K562 (cell line): ENCODE measurements around the gene TRMT1. TPM values are rescaled to one million over a fixed set of nuclear protein-coding genes. Genes with fewer than 3 reads are reported as not detected.

ENCODE experiments used
- ATAC-seq: fragments of 200-7000 bp; cut with Tn5 transposase; 3 replicates; pipeline ENCODE4 v1.9.1; 2020; ENCODE audit warnings: moderate library complexity
- BruUV-seq: library from RNA; stranded (reverse); fragments of 400-500 nt; replicated peaks from 2 replicates; lab custom pipeline; 2021; lab: Mats Ljungman, UMichigan
- CTCF ChIA-PET: fragments of 300-600 bp; formaldehyde crosslinking; extraction: SDS; loops from one replicate; lab custom pipeline; 2021; ENCODE audit warnings: low intra/inter-chr PET ratio; lab: Yijun Ruan, JAX
- POLR2A ChIA-PET: fragments of 300-600, 350-650 bp; sonication (Branson Sonifier 250); formaldehyde crosslinking; extraction: SDS; loops from one replicate; lab custom pipeline; 2021; ENCODE audit warnings: antibody characterized with exemption, inconsistent platforms; lab: Yijun Ruan, JAX
- DNase-seq, 4 experiments: peaks; one replicate each; pipeline versions ENCODE4 v3.0.0 to v3.0.0-alpha.2; 2011 to 2018; ENCODE audit warnings: low spot score in 3 of 4, mixed read lengths in 3 of 4; ENCODE audit errors: extremely low read depth in 1 of 4
- FAIRE-seq: peaks from 2 replicates; lab custom pipeline; 2011; peaks lifted over from hg19 to GRCh38; lab: Jason Lieb, UNC
- H2AFZ ChIP-seq: 2 replicates; pipeline ENCODE4 v1.6.0; 2011; ENCODE audit warnings: low read depth, low read length, control low read depth, inconsistent platforms
- H3K27ac ChIP-seq: fragments of 200-600 bp; 3 replicates; pipeline ENCODE4 v1.8.0; 2011; ENCODE audit warnings: low read depth, mild to moderate bottlenecking, control low read depth, inconsistent platforms, low read length, moderate library complexity, mixed read lengths; ENCODE audit errors: extremely low read depth
- H3K27me3 ChIP-seq, 2 experiments: fragments of 300-600 bp in 1 of 2; 2 replicates in 1 of 2; 3 replicates in 1 of 2; pipeline versions ENCODE4 v1.6.0 to v1.8.0; 2011; ENCODE audit warnings: inconsistent platforms in 2 of 2, low read length in 2 of 2, mild to moderate bottlenecking in 1 of 2, mixed read lengths in 1 of 2, moderate library complexity in 1 of 2; ENCODE audit not compliant: control insufficient read depth in 2 of 2, insufficient read depth in 2 of 2
- H3K36me3 ChIP-seq: fragments of 300-600 bp; 3 replicates; pipeline ENCODE4 v1.8.0; 2011; ENCODE audit warnings: mild to moderate bottlenecking, low read length, inconsistent platforms; ENCODE audit not compliant: control insufficient read depth, insufficient read depth
- H3K4me1 ChIP-seq, 2 experiments: fragments of 200-600 bp in 1 of 2; replicated peaks in 1 of 2; 2 replicates in 1 of 2; 3 replicates in 1 of 2; pipeline versions ENCODE4 v1.5.1 to v1.8.0; 2011; ENCODE audit warnings: inconsistent platforms in 2 of 2, low read length in 2 of 2, mild to moderate bottlenecking in 1 of 2, mixed read lengths in 1 of 2, moderate library complexity in 1 of 2; ENCODE audit not compliant: control insufficient read depth in 2 of 2, insufficient read depth in 2 of 2
- H3K4me2 ChIP-seq: 2 replicates; pipeline ENCODE4 v1.6.1; 2011; ENCODE audit warnings: low read length, control low read depth, inconsistent platforms, mixed read lengths; ENCODE audit not compliant: insufficient read depth
- H3K4me3 ChIP-seq: fragments of 200-600 bp; sonication (generic), shearing (Covaris generic); 2 replicates; pipeline ENCODE4 v1.5.1; 2016; ENCODE audit warnings: control low read depth, inconsistent platforms
- H3K79me2 ChIP-seq: fragments of 200-600 bp; 3 replicates; pipeline ENCODE4 v1.8.0; 2011; ENCODE audit warnings: low read length, inconsistent platforms; ENCODE audit not compliant: control insufficient read depth, insufficient read depth
- H3K9ac ChIP-seq, 2 experiments: 2 replicates each; pipeline versions ENCODE4 v1.6.0 to v1.6.1; 2011; ENCODE audit warnings: low read depth in 2 of 2, low read length in 2 of 2, control low read depth in 1 of 2, inconsistent platforms in 1 of 2, mild to moderate bottlenecking in 1 of 2, mixed read lengths in 1 of 2; ENCODE audit not compliant: insufficient read depth in 1 of 2
- H3K9me1 ChIP-seq: one replicate; pipeline ENCODE4 v1.6.0; 2011; ENCODE audit warnings: inconsistent platforms, mild to moderate bottlenecking, low read length, moderate library complexity; ENCODE audit not compliant: control insufficient read depth, insufficient read depth
- H3K9me3 ChIP-seq: replicated peaks from 2 replicates; pipeline ENCODE4 v1.5.1; 2011; ENCODE audit warnings: low read depth, low read length, inconsistent platforms; ENCODE audit not compliant: control insufficient read depth, insufficient read depth
- H4K20me1 ChIP-seq: replicated peaks from 2 replicates; pipeline ENCODE4 v1.6.1; 2011; ENCODE audit warnings: low read length, inconsistent platforms, mixed read lengths; ENCODE audit not compliant: control insufficient read depth, insufficient read depth
- BRD4 ChIP-seq: fragments of 200-600 bp; sonication (generic); IDR thresholded peaks from 2 replicates; pipeline ENCODE4 v1.6.1; 2017; ENCODE audit warnings: inconsistent platforms
- CBX5 ChIP-seq: IDR thresholded peaks from 2 replicates; pipeline ENCODE4 v1.6.1; 2014; ENCODE audit warnings: low read depth, borderline replicate concordance
- FIP1L1 ChIP-seq: fragments of 200-400 bp; formaldehyde crosslinking; IDR thresholded peaks from 2 replicates; pipeline ENCODE4 v1.6.1; 2018; ENCODE audit warnings: mild to moderate bottlenecking, low read depth, low read length; ENCODE audit not compliant: poor library complexity, severe bottlenecking
- KDM4B ChIP-seq, 2 experiments: fragments of 450-650 bp in 1 of 2; sonication (generic) in 1 of 2; IDR thresholded peaks; 2 replicates each; pipeline ENCODE4 v1.6.1; 2016 to 2017; ENCODE audit warnings: borderline replicate concordance in 2 of 2, antibody characterized with exemption in 1 of 2, low read depth in 1 of 2, mild to moderate bottlenecking in 1 of 2
- MED1 ChIP-seq: sonication (generic); formaldehyde crosslinking; IDR thresholded peaks from 2 replicates; pipeline ENCODE4 v1.8.1; 2023; ENCODE audit warnings: missing genetic modification reagents, borderline replicate concordance
- MEF2A ChIP-seq: IDR thresholded peaks from 2 replicates; pipeline ENCODE4 v1.6.1; 2011; ENCODE audit warnings: low read depth, mild to moderate bottlenecking, low read length, moderate library complexity; ENCODE audit not compliant: control insufficient read depth
- MLLT1 ChIP-seq, 2 experiments: fragments of 450-650 bp; IDR thresholded peaks; 2 replicates each; pipeline ENCODE4 v1.6.1; 2016
- POLR2A ChIP-seq: fragments of 450-650 bp; conservative IDR thresholded peaks from 2 replicates; pipeline ENCODE4 v1.6.1; 2016
- POLR2AphosphoS2 ChIP-seq: IDR thresholded peaks from 2 replicates; pipeline ENCODE4 v1.6.1; 2012; ENCODE audit warnings: low read length, improper control_type of control experiment
- POLR3A ChIP-seq: IDR thresholded peaks from 2 replicates; pipeline ENCODE4 v1.6.1; 2011; ENCODE audit warnings: borderline replicate concordance, mild to moderate bottlenecking, moderate library complexity; ENCODE audit not compliant: insufficient read length, insufficient read depth; ENCODE audit errors: extremely low read depth
- STAG1 ChIP-seq: sonication (generic); formaldehyde crosslinking; IDR thresholded peaks from 2 replicates; pipeline ENCODE4 v1.5.0; 2020; ENCODE audit warnings: missing genetic modification reagents, borderline replicate concordance
- TRIM24 ChIP-seq, 2 experiments: fragments of 450-650 bp; IDR thresholded peaks; 2 replicates each; pipeline ENCODE4 v1.6.1; 2016
- ZBTB2 ChIP-seq: fragments of 450-650 bp; IDR thresholded peaks from 2 replicates; pipeline ENCODE4 v1.6.1; 2016; ENCODE audit warnings: antibody characterized with exemption
- ZNF174 ChIP-seq: fragments of 250-450 bp; sonication (Bioruptor Pico); IDR thresholded peaks from 2 replicates; pipeline ENCODE4 v1.4.0; 2020; ENCODE audit warnings: mild to moderate bottlenecking
- ZNF408 ChIP-seq: fragments of 250-450 bp; sonication (Bioruptor Pico); IDR thresholded peaks from 2 replicates; pipeline ENCODE4 v1.4.0; 2020; ENCODE audit warnings: low read depth, mild to moderate bottlenecking, moderate library complexity
- ZNF512 ChIP-seq: IDR thresholded peaks from 2 replicates; pipeline ENCODE4 v1.6.1; 2016; ENCODE audit warnings: missing genetic modification characterization, missing compliant biosample characterization
- WGBS: fragments of 100-300 bp; shearing (Covaris generic); methylation state at CpG from one replicate; pipeline ENCODE4 v1.1.6; 2016; ENCODE audit warnings: low coverage, mixed read lengths; ENCODE audit not compliant: insufficient coverage; ENCODE audit errors: missing lambda C conversion rate; 5-methylcytosine and 5-hydroxymethylcytosine counted together
- in situ Hi-C: fragments of 300-500 bp; cut with MboI; formaldehyde crosslinking; loops from 4 replicates; pipeline ENCODE4 v1.15.0; 2018; ENCODE audit warnings: inconsistent platforms, mixed read lengths
- intact Hi-C: fragments of 100-400 bp; cut with micrococcal nuclease; formaldehyde crosslinking; loops from 2 replicates; pipeline ENCODE4 v1.14.2; 2022
- polyA plus RNA-seq, 8 experiments: library from polyadenylated mRNA; depleted of rRNA in 4 of 8; stranded (reverse) in 5 of 8; unstranded in 3 of 8; fragments of >200 nt; fragmentation: Nextera tagmentation in 2 of 8; fragmentation: Illumina TruSeq in 1 of 8; extraction: Ambion mirVana in 2 of 8; extraction: Trizol in 1 of 8; gene quantifications; 2 replicates each; pipeline versions ENCODE4 v1.2.1 to v1.2.3, GENCODE V29; 2011 to 2014; ENCODE audit warnings: inconsistent platforms in 1 of 8, missing spikeins in 1 of 8
- total RNA-seq, 7 experiments: library from RNA; depleted of rRNA in 6 of 7; stranded (reverse); fragments of >200 nt in 6 of 7; fragmentation: Illumina TruSeq in 2 of 7; extraction: Trizol in 2 of 7; gene quantifications; 2 replicates each; pipeline versions ENCODE4 v1.2.1 to v1.2.3, GENCODE V29; 2011 to 2021; ENCODE audit warnings: low replicate concordance in 1 of 7

TRMT1 gene
- total and polyA plus RNA-seq, 9 of the 15 experiments (the other 6 are each of a cell fraction or from before 2014, with no cell fraction given): 5.8 to 158 (median 54.3) TPM

GRCh38 chr19:13097033-13097462 lies 19.5 kb downstream of the TRMT1 start:
- Histone ChIP-seq H3K9me3 (no peaks in the 10 kb centered on the region), H3K4me1 (peaks cover 36 to 84% of the 10 kb centered on the region in 2 experiments), H3K27me3 (no peaks in the 10 kb centered on the region), H3K4me3 (peak overlapping the region; percentile 34), H3K27ac (peak overlapping the region; percentile 98), H3K9ac (peak overlapping the region; percentile 72 to 88), H4K20me1 (no peaks in the 10 kb centered on the region), H2AFZ (no peak overlapping the region), H3K9me1 (no peaks in the 10 kb centered on the region), H3K36me3 (peaks cover 37% of the 10 kb centered on the region), H3K79me2 (peaks cover 43% of the 10 kb centered on the region), H3K4me2 (peak overlapping the region; percentile 56)
- BruUV-seq: TSS peak; percentile 40
- FAIRE-seq (peak; percentile 67), ATAC-seq (no peak), DNase-seq (peak in 1 of 4 experiments; percentile 44)
- intact Hi-C loops (no loop called here), in situ Hi-C loops (no loop called here)
- POLR2A ChIA-PET: interaction anchor here (0.6 to 1.2 kb wide), 3 partner anchors 38 to 757 kb away, joined by 3 to 4 read pairs (median 3); no protein-coding TSS in a partner anchor
- CTCF ChIA-PET: interaction anchor here (0.6 to 1.2 kb wide), 2 partner anchors 119 to 134 kb away, joined by 5 to 6 read pairs; no protein-coding TSS in a partner anchor
- 3% methylated on average over 20 of the region's 20 CpGs for WGBS
- TF ChIP-seq BRD4: no peak
- TF ChIP-seq MED1 (CRISPR knock-in tag): no peak
- peak; percentile 8 for TF ChIP-seq FIP1L1
- peak; percentile 51 to 78; a peak in 2 of 4 replicates for TF ChIP-seq MLLT1 (IDR thresholded peaks at IDR 0.05)
- TF ChIP-seq ZNF174 (CRISPR knock-in tag): no peak
- no peak for TF ChIP-seq TRIM24 (IDR thresholded peaks at IDR 0.05)
- TF ChIP-seq POLR3A: no peak
- no peak for TF ChIP-seq STAG1 (CRISPR knock-in tag)
- TF ChIP-seq POLR2AphosphoS2: no peak
- no peak; the same call in none of the 2 replicates for TF ChIP-seq POLR2A
- TF ChIP-seq KDM4B (IDR thresholded peaks at IDR 0.05; ENCODE audit: borderline replicate concordance in 2 of 2, low read depth in 1 of 2): no peak
- TF ChIP-seq ZNF512 (tag): peak; percentile 89
- no peak for TF ChIP-seq CBX5
- TF ChIP-seq ZBTB2: no peak
- 0 out of 2 replicates have a peak, but pooled peaks have one; percentile 14 for TF ChIP-seq MEF2A
- TF ChIP-seq ZNF408: no peak
